IMR-90 (cell line): Measurements from ENCODE around the gene GTF2F2. TPM values are rescaled to one million over a fixed set of nuclear protein-coding genes. Genes with fewer than 3 reads are reported as not detected.

ENCODE experiments used
- ATAC-seq: fragments of 200-7000 bp; cut with Tn5 transposase; 2 replicates; pipeline ENCODE4 v1.9.1; 2020; ENCODE audit warnings: low read depth, mild to moderate bottlenecking, moderate library complexity
- BruUV-seq: library from RNA; stranded (reverse); fragments of 400-500 nt; replicated peaks from 2 replicates; lab custom pipeline; 2021; lab: Mats Ljungman, UMichigan
- CTCF ChIA-PET: fragments of 300-600 bp; formaldehyde crosslinking; extraction: SDS; loops from one replicate; lab custom pipeline; 2021; ENCODE audit warnings: antibody characterized with exemption; lab: Yijun Ruan, JAX
- POLR2A ChIA-PET: fragments of 300-600 bp; sonication (Branson Sonifier 250); formaldehyde crosslinking; loops from one replicate; lab custom pipeline; 2022; ENCODE audit warnings: antibody characterized with exemption; ENCODE audit not compliant: unreplicated experiment; lab: Charles Lee
- DNase-seq: peaks from one replicate; pipeline ENCODE4 v3.0.0; 2013
- H2AFZ ChIP-seq: replicated peaks from 2 replicates; pipeline ENCODE3; 2013; ENCODE audit warnings: low read length, mild to moderate bottlenecking; ENCODE audit not compliant: poor library complexity
- H2AK5ac ChIP-seq: 2 replicates; pipeline ENCODE4 v1.6.1; 2013; ENCODE audit warnings: low read depth, low read length, inconsistent platforms
- H2AK9ac ChIP-seq: replicated peaks from 2 replicates; pipeline ENCODE3; 2013; ENCODE audit warnings: mild to moderate bottlenecking, low read depth, low read length, moderate library complexity; ENCODE audit not compliant: poor library complexity
- H2BK120ac ChIP-seq: 2 replicates; pipeline ENCODE4 v1.6.1; 2013; ENCODE audit warnings: low read depth, low read length, inconsistent platforms
- H2BK15ac ChIP-seq: 3 replicates; pipeline ENCODE4 v1.6.1; 2013; ENCODE audit warnings: low read depth, low read length, inconsistent platforms
- H2BK20ac ChIP-seq: 2 replicates; pipeline ENCODE4 v1.6.1; 2013; ENCODE audit warnings: low read depth, mild to moderate bottlenecking, inconsistent platforms, low read length, moderate library complexity
- H2BK5ac ChIP-seq: 2 replicates; pipeline ENCODE4 v1.6.1; 2013; ENCODE audit warnings: mild to moderate bottlenecking, low read depth, low read length, inconsistent platforms; ENCODE audit not compliant: poor library complexity, severe bottlenecking
- H3K14ac ChIP-seq: replicated peaks from 2 replicates; pipeline ENCODE4 v1.6.1; 2013; ENCODE audit warnings: low read depth, low read length, inconsistent platforms
- H3K18ac ChIP-seq: 2 replicates; pipeline ENCODE4 v1.6.1; 2013; ENCODE audit warnings: low read depth, low read length, control low read depth
- H3K23ac ChIP-seq: 2 replicates; pipeline ENCODE4 v1.6.1; 2013; ENCODE audit warnings: low read depth, low read length, inconsistent platforms
- H3K27ac ChIP-seq: 2 replicates; pipeline ENCODE4 v1.5.1; 2013; ENCODE audit warnings: mild to moderate bottlenecking, control low read depth, low read length; ENCODE audit not compliant: insufficient read depth
- H3K27me3 ChIP-seq: 2 replicates; pipeline ENCODE4 v1.6.1; 2013; ENCODE audit warnings: low read length; ENCODE audit not compliant: control insufficient read depth, insufficient read depth
- H3K36me3 ChIP-seq: 2 replicates; pipeline ENCODE4 v1.6.1; 2013; ENCODE audit warnings: low read length, mixed read lengths; ENCODE audit not compliant: control insufficient read depth, insufficient read depth
- H3K4ac ChIP-seq: 2 replicates; pipeline ENCODE4 v1.6.1; 2013; ENCODE audit warnings: low read depth, low read length, inconsistent platforms
- H3K4me1 ChIP-seq: 2 replicates; pipeline ENCODE4 v1.6.1; 2013; ENCODE audit warnings: low read length, mixed read lengths; ENCODE audit not compliant: control insufficient read depth, insufficient read depth
- H3K4me2 ChIP-seq: 2 replicates; pipeline ENCODE4 v1.6.1; 2013; ENCODE audit warnings: low read depth, mild to moderate bottlenecking, control low read depth, low read length, moderate library complexity
- H3K4me3 ChIP-seq: 2 replicates; pipeline ENCODE4 v1.5.1; 2013; ENCODE audit warnings: low read depth, mild to moderate bottlenecking, control low read depth, low read length, moderate library complexity; ENCODE audit not compliant: insufficient read depth
- H3K56ac ChIP-seq: 2 replicates; pipeline ENCODE4 v1.6.1; 2013; ENCODE audit warnings: low read length, inconsistent platforms; ENCODE audit not compliant: insufficient read depth; ENCODE audit errors: extremely low read depth
- H3K79me1 ChIP-seq, 2 experiments: 2 replicates each; pipeline ENCODE4 v1.6.1; 2013; ENCODE audit warnings: low read length in 2 of 2, inconsistent platforms in 1 of 2, low read depth in 1 of 2
- H3K9ac ChIP-seq: 2 replicates; pipeline ENCODE4 v1.6.1; 2013; ENCODE audit warnings: low read depth, low read length, control low read depth
- H3K9me1 ChIP-seq: 2 replicates; pipeline ENCODE4 v1.6.1; 2013; ENCODE audit warnings: low read length, inconsistent platforms; ENCODE audit not compliant: insufficient read depth
- H3K9me3 ChIP-seq: 2 replicates; pipeline ENCODE4 v1.6.1; 2013; ENCODE audit warnings: low read length; ENCODE audit not compliant: control insufficient read depth, insufficient read depth
- H4K20me1 ChIP-seq: 2 replicates; pipeline ENCODE4 v1.6.1; 2013; ENCODE audit warnings: low read length, inconsistent platforms; ENCODE audit not compliant: insufficient read depth
- H4K5ac ChIP-seq: 2 replicates; pipeline ENCODE4 v1.6.1; 2013; ENCODE audit warnings: mild to moderate bottlenecking, low read depth, low read length, control low read depth
- H4K8ac ChIP-seq, 2 experiments: 2 replicates each; pipeline ENCODE4 v1.6.1; 2013; ENCODE audit warnings: low read depth in 2 of 2, low read length in 2 of 2, control low read depth in 1 of 2, inconsistent platforms in 1 of 2
- H4K91ac ChIP-seq: 2 replicates; pipeline ENCODE4 v1.6.1; 2013; ENCODE audit warnings: low read depth, low read length, inconsistent platforms; ENCODE audit not compliant: insufficient read depth
- BHLHE40 ChIP-seq: fragments of 150-350 bp; IDR thresholded peaks from 2 replicates; pipeline ENCODE4 v1.6.1; 2016; ENCODE audit warnings: mild to moderate bottlenecking, low read depth, low read length
- CEBPB ChIP-seq: IDR thresholded peaks from 2 replicates; pipeline ENCODE4 v1.6.1; 2012; ENCODE audit warnings: low read depth, low read length, improper control_type of control experiment
- CHD1 ChIP-seq: IDR thresholded peaks from 2 replicates; pipeline ENCODE4 v1.6.1; 2012; ENCODE audit warnings: low read depth, low read length, improper control_type of control experiment
- CTCF ChIP-seq: conservative IDR thresholded peaks from 2 replicates; pipeline ENCODE4 v1.5.1; 2012; ENCODE audit warnings: mild to moderate bottlenecking, low read depth, low read length, improper control_type of control experiment
- ELK1 ChIP-seq: fragments of 150-350 bp; IDR thresholded peaks from 2 replicates; pipeline ENCODE4 v1.6.1; 2016; ENCODE audit warnings: low read depth, mild to moderate bottlenecking, low read length, moderate library complexity, borderline replicate concordance
- FOS ChIP-seq: fragments of 150-350 bp; IDR thresholded peaks from 2 replicates; pipeline ENCODE4 v1.6.1; 2016; ENCODE audit warnings: low read depth, low read length
- MAFK ChIP-seq: IDR thresholded peaks from 2 replicates; pipeline ENCODE4 v1.6.1; 2012; ENCODE audit warnings: low read depth, low read length, improper control_type of control experiment
- MAZ ChIP-seq: IDR thresholded peaks from 2 replicates; pipeline ENCODE4 v1.6.1; 2012; ENCODE audit warnings: low read depth, mild to moderate bottlenecking, low read length, improper control_type of control experiment, moderate library complexity, borderline replicate concordance
- MXI1 ChIP-seq: IDR thresholded peaks from 2 replicates; pipeline ENCODE4 v1.6.1; 2012; ENCODE audit warnings: low read depth, mild to moderate bottlenecking, low read length, moderate library complexity, borderline replicate concordance
- NFE2L2 ChIP-seq: fragments of 150-350 bp; IDR thresholded peaks from 2 replicates; pipeline ENCODE4 v1.6.1; 2016; ENCODE audit warnings: low read depth, mild to moderate bottlenecking, low read length
- POLR2A ChIP-seq: IDR thresholded peaks from 2 replicates; pipeline ENCODE4 v1.6.1; 2012; ENCODE audit warnings: mild to moderate bottlenecking, low read depth, low read length
- RAD21 ChIP-seq: IDR thresholded peaks from 2 replicates; pipeline ENCODE4 v1.6.1; 2012; ENCODE audit warnings: low read length, improper control_type of control experiment
- RCOR1 ChIP-seq: IDR thresholded peaks from 2 replicates; pipeline ENCODE4 v1.6.1; 2012; ENCODE audit warnings: mild to moderate bottlenecking, low read length, improper control_type of control experiment; ENCODE audit not compliant: insufficient replicate concordance
- RFX5 ChIP-seq: IDR thresholded peaks from 2 replicates; pipeline ENCODE4 v1.8.0; 2012; ENCODE audit warnings: low read depth, mild to moderate bottlenecking, low read length, moderate library complexity
- SMC3 ChIP-seq: fragments of 150-350 bp; IDR thresholded peaks from 2 replicates; pipeline ENCODE4 v1.6.1; 2016; ENCODE audit warnings: low read depth, mild to moderate bottlenecking, antibody characterized with exemption, low read length, moderate library complexity
- USF2 ChIP-seq: fragments of 150-350 bp; IDR thresholded peaks from 2 replicates; pipeline ENCODE4 v1.6.1; 2017; ENCODE audit warnings: mild to moderate bottlenecking, antibody characterized with exemption, low read length, low read depth
- WGBS, 2 experiments: methylation state at CpG; one replicate each; pipeline versions ENCODE4 v1.1.5 to v1.1.7; 2013; ENCODE audit warnings: missing lambda C conversion rate in 2 of 2; ENCODE audit not compliant: insufficient read length in 1 of 2; ENCODE audit errors: extremely low coverage in 2 of 2; 5-methylcytosine and 5-hydroxymethylcytosine counted together
- dilution Hi-C: fragments of 300-500 bp; cut with HindIII; formaldehyde crosslinking; loops from one replicate; pipeline ENCODE4 v1.14.3; 2018; ENCODE audit warnings: low sequenced_read_pairs; ENCODE audit not compliant: unreplicated experiment
- in situ Hi-C: fragments of 300-500 bp; cut with MboI; formaldehyde crosslinking; loops from 3 replicates; pipeline ENCODE4 v1.14.3; 2019; ENCODE audit warnings: low sequenced_read_pairs, inconsistent platforms, mixed read lengths
- intact Hi-C: fragments of 100-400 bp; cut with micrococcal nuclease; formaldehyde crosslinking; loops from 2 replicates; pipeline ENCODE4 v1.10.0; 2022
- polyA plus RNA-seq, 3 experiments: library from polyadenylated mRNA; depleted of rRNA; stranded (reverse); fragments of >200 nt; gene quantifications; 2 replicates each; pipeline ENCODE4 v1.2.3, GENCODE V29; 2012; ENCODE audit warnings: low replicate concordance in 1 of 3
- total RNA-seq: library from RNA; depleted of rRNA; stranded (reverse); fragments of >200 nt; gene quantifications from 2 replicates; pipeline ENCODE4 v1.2.3, GENCODE V29; 2012

GTF2F2 gene
- total and polyA plus RNA-seq, 2 of the 4 experiments (the other 2 are of a cell fraction), result 16.5 to 21.0 TPM

GRCh38 chr13:45225370-45225769 is 105.1 kb downstream of the GTF2F2 start:
- H3K9ac ChIP-seq, result no peak overlapping the region
- H3K56ac ChIP-seq, result no peak overlapping the region
- no peak overlapping the region for H2AFZ ChIP-seq
- CTCF ChIA-PET, result no interaction called here
- DNase-seq (no peak), ATAC-seq (no peak)
- POLR2A ChIA-PET, result interaction anchor here (0.6 kb wide), 1 partner anchor 8 kb away, joined by 7 read pairs; no protein-coding TSS in a partner anchor
- H3K4ac ChIP-seq, result no peak overlapping the region
- 0 out of 2 replicates have a peak, but pooled peaks cover 2% of the 10 kb centered on the region for H3K36me3 ChIP-seq
- TF ChIP-seq MAZ, result no peak
- no peak for TF ChIP-seq USF2
- TF ChIP-seq RAD21, result no peak
- no peak for TF ChIP-seq CTCF
- no peak for TF ChIP-seq CHD1
- TF ChIP-seq RCOR1, result no peak
- no peak for TF ChIP-seq MAFK
- no peak for TF ChIP-seq RFX5
- no peak for TF ChIP-seq NFE2L2
- TF ChIP-seq FOS, result no peak
- no peak for TF ChIP-seq BHLHE40
- no peak for TF ChIP-seq SMC3
- TF ChIP-seq ELK1, result no peak
- no peak for TF ChIP-seq CEBPB
- no peak for TF ChIP-seq POLR2A
- TF ChIP-seq MXI1, result no peak
- dilution Hi-C loops (no loop called here), intact Hi-C loops (loop anchor here (1.0 kb wide), 1 partner anchor 9 kb away; no protein-coding TSS in a partner anchor), in situ Hi-C loops (no loop called here)
- H3K27me3 ChIP-seq, result no peaks in the 10 kb centered on the region
- H3K14ac ChIP-seq, result no peak overlapping the region
- peaks cover 3% of the 10 kb centered on the region; the same call in 1 of the 2 replicates for H3K9me1 ChIP-seq
- H4K20me1 ChIP-seq, result no peaks in the 10 kb centered on the region
- no CpG with 5 or more reads among the region's 4 CpGs for WGBS, 2 experiments
- H3K23ac ChIP-seq, result no peak overlapping the region
- H2BK15ac ChIP-seq, result no peak overlapping the region
- H3K4me3 ChIP-seq, result no peak overlapping the region
- H2BK5ac ChIP-seq, result no peak overlapping the region
- no TSS peak for BruUV-seq
- no peak overlapping the region for H2BK120ac ChIP-seq
- H2BK20ac ChIP-seq, result no peak overlapping the region
- no peak overlapping the region for H2AK9ac ChIP-seq
- H3K18ac ChIP-seq, result no peak overlapping the region
- no peak overlapping the region for H2AK5ac ChIP-seq
- no peak overlapping the region for H3K27ac ChIP-seq
- peaks cover 2% of the 10 kb centered on the region; the same call in 1 of the 2 replicates for H3K4me1 ChIP-seq
- H3K4me2 ChIP-seq, result no peak overlapping the region
- H4K91ac ChIP-seq, result no peak overlapping the region
- no peaks in the 10 kb centered on the region for H3K9me3 ChIP-seq
- no peak overlapping the region for H4K8ac ChIP-seq
- no peak overlapping the region for H4K5ac ChIP-seq
- H3K79me1 ChIP-seq, result peaks cover 33 to 47% of the 10 kb centered on the region in 2 experiments
